HG02973 (cell line): ENCODE measurements around the gene HPS1.
A peak's percentile ranks its signal among the peaks of the same experiment; 100 is the strongest.

ENCODE experiments used
- ATAC-seq: cut with Tn5 transposase; IDR thresholded peaks from one replicate; pipeline ENCODE4 v1.9.1; 2021; ENCODE audit warnings: moderate library complexity; ENCODE audit not compliant: unreplicated experiment

Gene HPS1

GRCh38 chr10:98433881-98434732, 12.6 kb downstream of the HPS1 start:
- ATAC-seq, result no peak

GRCh38 chr10:98433371-98433770, 13.4 kb downstream of the HPS1 start:
- ATAC-seq, result no peak

DNA sequence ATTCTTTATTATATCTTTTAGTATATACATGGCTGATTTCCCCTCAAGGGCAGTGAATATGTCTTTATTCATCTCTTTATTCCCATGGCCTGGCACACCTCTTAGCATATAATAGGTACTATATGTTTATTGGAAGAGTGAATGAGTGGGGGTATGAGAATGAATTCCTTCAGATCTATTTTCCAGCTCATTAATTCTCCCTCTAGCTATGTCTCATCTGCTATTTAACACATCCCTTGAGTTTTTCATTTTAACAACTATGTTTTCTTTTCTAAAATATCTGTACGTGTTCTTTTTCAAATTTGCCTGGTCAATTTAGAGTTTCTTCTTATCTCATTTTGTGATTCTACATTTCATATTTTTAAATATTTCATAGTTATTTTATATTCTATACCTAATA, 14.4 kb downstream of the HPS1 start:
- ATAC-seq, result no peak

- no peak for ATAC-seq
These were observed 15.7 kb downstream of the HPS1 start for GRCh38 chr10:98431016-98431415.

DNA sequence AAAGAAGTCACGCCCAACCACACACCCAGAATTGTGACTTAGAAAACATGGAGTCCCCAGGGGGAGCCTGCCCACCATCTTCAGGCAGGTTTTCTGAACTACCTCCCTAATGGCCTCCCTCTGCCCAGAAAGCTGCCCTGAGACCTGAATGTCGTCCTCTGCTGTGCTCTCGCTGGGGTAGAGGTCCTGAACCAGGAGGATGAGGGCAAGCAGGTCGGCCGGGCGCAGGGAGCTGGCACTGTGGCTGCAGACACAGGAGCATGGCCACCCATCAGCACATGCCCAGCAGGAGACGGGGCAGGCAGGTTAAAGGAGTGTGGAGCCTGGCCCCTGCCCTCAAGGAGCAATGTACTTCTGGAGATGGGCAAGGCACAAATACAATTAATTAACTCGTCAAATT, 16.3 kb downstream of the HPS1 start:
- ATAC-seq, result no peak

GRCh38 chr10:98429320-98430072, 17.2 kb downstream of the HPS1 start:
- no peak for ATAC-seq

- ATAC-seq, result no peak
These were observed 19.7 kb downstream of the HPS1 start for GRCh38 chr10:98427011-98427515.

GRCh38 chr10:98425511-98426352, 21.0 kb downstream of the HPS1 start:
- ATAC-seq, result peak; percentile 69

DNA sequence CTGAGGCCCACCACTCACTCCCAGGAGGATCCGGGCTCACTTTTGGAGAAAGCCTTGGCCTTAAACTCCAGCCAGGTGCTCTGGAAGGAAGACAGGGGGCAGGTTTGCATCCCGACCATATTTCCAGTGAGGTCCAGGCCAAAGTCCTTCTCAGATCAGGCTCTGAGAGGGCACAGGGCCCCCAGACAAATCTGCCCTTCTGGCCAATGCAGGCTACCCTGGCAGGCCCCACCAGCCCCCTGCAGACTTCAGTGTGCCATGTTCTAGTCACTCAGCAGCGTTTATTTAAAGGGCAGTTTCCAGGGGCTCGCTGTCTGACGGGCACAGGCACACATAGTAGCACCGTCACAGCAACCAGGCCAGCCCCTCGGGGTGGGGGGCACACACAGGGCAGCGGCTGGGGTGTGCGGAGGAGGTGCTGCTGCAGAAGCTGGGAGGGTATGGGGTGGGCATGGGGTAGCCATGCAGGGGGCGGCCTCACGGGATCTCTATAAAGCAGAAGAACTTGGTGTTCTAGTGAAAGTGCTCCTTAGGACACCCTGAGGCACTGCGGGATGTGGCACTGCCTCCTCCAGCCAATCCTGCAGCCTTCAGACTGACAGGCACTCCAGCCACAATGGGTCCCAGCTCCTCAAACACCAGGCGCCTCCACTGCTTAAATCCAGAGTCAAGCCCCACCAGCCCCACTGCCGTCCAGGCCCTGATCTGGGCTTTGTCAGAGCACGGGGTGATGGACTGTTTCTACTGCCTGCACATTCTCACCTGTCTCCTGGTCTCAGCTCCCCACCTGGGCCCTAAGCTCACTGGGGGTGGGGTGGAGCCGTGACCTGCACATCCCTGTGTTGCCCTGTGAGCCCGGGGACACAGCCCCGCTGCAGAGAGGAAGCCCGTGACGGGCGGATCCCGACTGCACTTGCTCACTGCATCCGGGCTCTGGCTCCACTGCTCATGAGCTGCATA, 22.2 kb downstream of the HPS1 start:
- ATAC-seq, result no peak

DNA sequence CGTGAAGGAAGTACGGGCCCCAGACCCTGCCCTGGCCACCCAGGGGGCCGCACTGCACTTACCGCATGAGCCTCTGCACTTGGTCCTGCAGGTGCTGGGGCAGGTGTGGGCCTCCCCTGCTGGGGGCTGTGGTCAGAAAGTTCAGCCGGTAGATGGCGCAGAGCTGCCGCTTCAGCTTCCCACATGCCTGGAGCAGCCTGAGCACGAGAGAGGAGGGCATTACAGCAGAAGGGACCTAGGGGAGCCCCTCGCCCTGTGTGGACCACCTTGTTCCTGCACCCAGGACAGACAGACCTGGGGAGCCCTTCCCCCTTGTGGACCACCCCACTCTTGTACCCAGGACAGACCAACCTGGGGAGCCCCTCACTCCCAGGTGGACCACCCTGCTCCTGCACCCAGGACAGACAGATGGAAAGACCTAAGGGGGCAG, 23.0 kb downstream of the HPS1 start:
- ATAC-seq, result no peak

GRCh38 chr10:98422182-98422581, 24.6 kb downstream of the HPS1 start:
- no peak for ATAC-seq

GRCh38 chr10:98420786-98421185, 25.9 kb downstream of the HPS1 start:
- no peak for ATAC-seq

DNA sequence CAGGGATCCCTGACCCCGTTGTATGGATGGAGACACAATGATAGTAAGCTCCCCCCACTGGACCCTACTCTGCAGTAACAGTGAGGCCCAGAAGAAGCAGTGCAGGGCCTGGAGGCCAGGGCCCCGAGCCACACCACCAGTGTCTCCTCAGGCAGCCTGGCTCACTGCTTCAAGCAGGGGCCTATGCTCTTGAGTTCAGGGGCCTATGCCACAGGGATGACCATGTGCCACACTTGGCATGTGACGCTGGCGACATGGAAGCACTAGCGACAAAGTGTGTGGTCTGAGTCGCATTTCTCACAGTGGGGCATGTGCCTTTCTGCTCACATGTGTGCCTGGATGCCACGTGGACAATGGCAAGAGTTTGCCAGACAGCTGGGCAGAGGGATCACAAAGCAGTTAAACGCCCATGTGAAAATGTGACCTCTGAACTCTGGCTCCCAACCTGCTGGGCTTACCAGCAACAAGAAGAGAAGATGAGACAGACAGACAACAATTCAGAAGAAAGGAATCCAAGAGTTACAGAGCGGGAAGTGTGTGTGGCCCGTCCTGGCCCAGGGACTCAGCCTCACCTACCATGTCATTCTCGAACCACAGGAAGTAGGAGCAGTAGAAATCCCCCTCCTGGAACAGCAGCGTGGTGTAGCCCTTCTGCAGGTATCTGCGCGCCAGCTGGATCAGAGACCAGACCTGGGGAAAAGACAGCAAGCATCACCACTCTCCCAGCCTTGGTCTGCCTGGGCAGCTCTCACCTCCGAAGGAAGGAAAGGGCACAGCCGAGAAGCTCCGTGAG, 27.1 kb downstream of the HPS1 start:
- ATAC-seq, result no peak

GRCh38 chr10:98418665-98419468, 27.9 kb downstream of the HPS1 start:
- no peak for ATAC-seq

DNA sequence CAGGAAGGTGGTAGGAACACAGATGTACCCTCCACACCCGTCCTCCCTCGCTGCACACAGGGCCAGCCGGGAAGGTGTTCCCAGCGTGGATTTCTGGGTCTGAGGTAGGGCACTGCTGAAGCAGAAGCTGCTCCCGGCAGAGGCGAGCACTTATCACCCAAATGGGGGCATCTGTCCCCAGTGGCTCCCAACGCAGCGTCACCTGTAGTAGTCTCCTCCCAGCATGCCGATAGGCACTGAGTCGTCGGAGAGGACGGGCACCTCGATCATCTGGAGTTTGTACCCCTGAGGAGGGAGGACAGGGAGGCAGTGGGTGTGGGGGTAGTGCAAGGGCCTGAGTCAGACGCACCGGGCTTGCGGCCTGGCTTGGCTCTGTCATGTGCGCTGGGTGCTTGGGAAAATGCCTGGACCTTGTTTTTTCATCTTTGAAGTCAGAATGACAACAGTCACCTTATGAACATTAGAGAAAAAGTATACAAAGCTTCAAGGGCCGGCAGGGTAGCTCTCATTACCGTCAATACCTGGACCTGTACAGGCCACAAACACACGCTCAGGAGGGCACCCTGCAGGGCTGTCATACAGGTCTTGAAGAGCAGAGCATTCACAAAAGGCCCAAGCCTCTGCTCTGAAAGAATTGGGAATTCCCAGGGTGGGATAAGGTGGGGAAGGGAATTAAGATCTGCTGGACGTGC, 28.6 kb downstream of the HPS1 start:
- no peak for ATAC-seq

DNA sequence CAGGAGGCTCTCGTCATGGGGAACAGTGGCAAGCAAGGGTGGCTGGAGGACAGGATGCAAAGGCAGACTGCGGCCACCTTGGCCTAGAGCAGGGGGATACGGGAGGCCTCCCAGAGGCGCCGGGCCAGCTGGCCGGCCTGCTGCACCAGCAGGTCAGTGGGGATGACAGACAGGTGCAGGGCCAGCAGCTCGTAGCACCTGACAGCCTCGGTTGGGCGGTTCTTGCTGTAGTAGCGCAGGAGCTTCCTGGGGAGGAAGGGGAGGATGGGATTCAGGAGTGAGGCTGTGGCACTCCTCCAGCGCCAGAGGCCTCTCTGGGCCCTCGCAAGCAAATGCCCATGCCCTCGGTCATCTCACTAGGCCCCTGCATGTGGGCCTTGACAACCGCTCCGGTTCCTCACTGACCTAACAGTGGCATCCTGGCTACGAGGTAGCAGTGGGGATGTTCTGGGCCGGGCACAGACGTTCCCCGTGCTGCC, 29.2 kb downstream of the HPS1 start:
- ATAC-seq, result no peak

DNA sequence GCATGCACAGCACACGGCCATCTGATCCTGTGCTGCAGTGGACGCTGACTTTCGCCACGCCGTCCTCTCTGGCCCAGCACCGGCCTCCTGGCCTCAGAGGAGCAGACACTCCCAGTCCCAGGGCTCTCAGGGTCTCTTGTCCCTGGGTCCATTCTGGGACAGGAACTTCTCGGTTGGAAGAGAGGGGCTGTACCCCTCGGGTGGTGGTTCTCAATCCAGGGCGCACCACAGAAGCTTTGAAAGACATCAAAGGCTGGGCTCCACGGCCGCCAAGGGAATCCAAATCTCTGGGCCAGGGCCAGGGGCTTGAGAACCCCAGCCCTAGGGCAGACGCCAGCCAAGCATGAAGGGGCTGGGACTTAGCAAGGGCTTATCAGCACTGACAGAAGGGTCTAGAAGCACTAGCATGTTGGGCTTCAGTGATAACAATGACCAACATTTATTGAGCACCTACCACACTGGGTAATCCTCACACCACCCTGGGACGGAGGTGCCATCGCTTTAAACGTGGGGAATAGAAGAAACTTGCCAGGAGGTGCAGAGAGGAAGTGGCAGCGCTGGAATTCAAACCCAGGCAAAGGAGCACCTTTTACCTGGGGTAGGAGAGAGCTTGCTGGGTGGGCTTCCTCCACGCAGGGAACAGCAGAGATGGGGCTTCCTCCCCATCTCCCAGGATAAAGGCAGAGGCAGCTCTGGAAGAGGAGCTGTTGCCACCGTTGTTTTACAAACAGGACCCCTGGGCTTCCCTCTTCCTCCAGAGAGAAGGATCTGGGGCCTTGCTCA, 29.9 kb downstream of the HPS1 start:
- ATAC-seq, result no peak
